Transverse colon (tissue), 4 donors: ENCODE data around the gene C2orf68. TPM values are rescaled to one million over a fixed set of nuclear protein-coding genes. Genes with fewer than 3 reads are reported as not detected.

ENCODE experiments used
- DNase-seq: peaks from one replicate; pipeline ENCODE4 v3.0.0-alpha.2; 2019
- H3K27ac ChIP-seq, 4 donors: fragments of 200-600 bp; sonication (generic); 2 replicates each; pipeline ENCODE4 v1.5.1; 2016 to 2018; ENCODE audit warnings: inconsistent platforms in 4 of 4
- H3K27me3 ChIP-seq: fragments of 200-600 bp; sonication (generic); 2 replicates; pipeline ENCODE4 v1.5.1; 2017; ENCODE audit warnings: inconsistent platforms
- H3K36me3 ChIP-seq, 4 donors: fragments of 200-600 bp; sonication (generic); 2 replicates each; pipeline ENCODE4 v1.5.1; 2017 to 2019; ENCODE audit warnings: inconsistent platforms in 4 of 4
- H3K4me1 ChIP-seq, 4 donors: fragments of 200-600 bp; sonication (generic); 2 replicates each; pipeline ENCODE4 v1.5.1; 2017 to 2020; ENCODE audit warnings: inconsistent platforms in 4 of 4
- H3K4me3 ChIP-seq, 4 donors: fragments of 200-600 bp; sonication (generic); 1 replicate in 1 of 4; 2 replicates in 3 of 4; pipeline versions ENCODE4 v1.5.1 to v1.6.1; 2017 to 2019; ENCODE audit warnings: inconsistent platforms in 4 of 4
- H3K9me3 ChIP-seq, 2 donors: fragments of 200-600 bp; sonication (generic); 2 replicates each; pipeline ENCODE4 v1.5.1; 2017 to 2019; ENCODE audit warnings: inconsistent platforms in 2 of 2
- EP300 ChIP-seq: sonication (generic); formaldehyde crosslinking; IDR thresholded peaks from one replicate; pipeline ENCODE4 v1.6.1; 2017; ENCODE audit warnings: antibody characterized with exemption, low read depth
- POLR2A ChIP-seq: fragments of 450-650 bp; IDR thresholded peaks from one replicate; pipeline ENCODE4 v1.6.1; 2016; ENCODE audit warnings: antibody characterized with exemption, mild to moderate bottlenecking, moderate library complexity
- POLR2AphosphoS5 ChIP-seq, 3 donors: sonication (generic); formaldehyde crosslinking; IDR thresholded peaks; one replicate each; pipeline ENCODE4 v1.6.1; 2016; ENCODE audit warnings: antibody characterized with exemption in 3 of 3
- WGBS, 2 donors: methylation state at CpG; one replicate each; pipeline ENCODE4 v1.1.5; 2018; ENCODE audit warnings: low coverage in 1 of 2; 5-methylcytosine and 5-hydroxymethylcytosine counted together
- in situ Hi-C, 4 donors: fragments of 200-750 bp; cut with MboI; loops; one replicate each; pipeline versions ENCODE4 v1.15.0 to v1.15.1; 2017; ENCODE audit warnings: low sequenced_read_pairs in 3 of 4, low pct_ligation_motif_present in 1 of 4, low pct_unique_long_range_greater_than_20kb in 1 of 4
- intact Hi-C: fragments of 100-400 bp; cut with DNase I; formaldehyde crosslinking; loops from one replicate; pipeline ENCODE4 v1.15.1; 2023; ENCODE audit warnings: low total_unique reads
- total RNA-seq, 4 donors: library from RNA; depleted of rRNA; stranded (reverse); fragments of >200 nt; gene quantifications; one replicate each; pipeline ENCODE4 v1.1.0, GENCODE V29; 2016
- TF ChIP-seq, protein P1 (sequence below), 5 experiments: fragments of 200-600 bp in 3 of 5; fragments of 450-650 bp in 2 of 5; sonication (generic) in 3 of 5; IDR thresholded peaks; 1 replicate in 2 of 5; 2 replicates in 3 of 5; pipeline ENCODE4 v1.5.1; 2016 to 2017; ENCODE audit warnings: antibody characterized with exemption in 5 of 5, inconsistent platforms in 3 of 5, mild to moderate bottlenecking in 2 of 5, moderate library complexity in 1 of 5

Gene C2orf68
- total RNA-seq, 4 donors from 2014 or later: 17.7 to 24.8 (median 18.6) TPM

DNA sequence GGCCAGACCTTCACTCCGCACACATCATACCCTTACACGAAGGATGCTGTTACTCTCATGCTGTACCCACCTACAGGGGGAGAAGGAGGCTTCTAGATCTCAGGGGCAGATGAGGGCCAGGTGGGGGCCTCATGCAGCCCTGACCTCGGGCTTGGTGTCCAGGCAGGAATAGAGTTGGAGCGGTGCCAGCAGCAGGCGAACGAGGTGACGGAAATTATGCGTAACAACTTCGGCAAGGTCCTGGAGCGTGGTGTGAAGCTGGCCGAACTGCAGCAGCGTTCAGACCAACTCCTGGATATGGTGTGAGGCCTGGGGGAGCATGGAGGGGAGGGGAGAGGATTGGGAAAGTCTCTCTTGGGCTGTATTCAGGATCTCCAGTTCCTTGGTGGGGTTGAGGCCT lies 20.3 kb downstream of the C2orf68 start:
- no peak for DNase-seq
- Histone ChIP-seq H3K4me3 (no peak overlapping the region), H3K36me3 (no peaks in the 10 kb centered on the region), H3K9me3 (no peaks in the 10 kb centered on the region), H3K27ac (peak overlapping the region; percentile 63 to 73 (median 68)), H3K4me1 (peaks cover 9 to 46% (median 20%) of the 10 kb centered on the region in 4 donors), H3K27me3 (no peaks in the 10 kb centered on the region)
- WGBS, 2 donors: 80 to 93% methylated on average over 6 to 12 of the region's 12 CpGs
- TF ChIP-seq POLR2AphosphoS5 (IDR thresholded peaks at IDR 0.05) (no peak), EP300 (no peak), POLR2A (no peak)
- TF ChIP-seq, protein P1, sequence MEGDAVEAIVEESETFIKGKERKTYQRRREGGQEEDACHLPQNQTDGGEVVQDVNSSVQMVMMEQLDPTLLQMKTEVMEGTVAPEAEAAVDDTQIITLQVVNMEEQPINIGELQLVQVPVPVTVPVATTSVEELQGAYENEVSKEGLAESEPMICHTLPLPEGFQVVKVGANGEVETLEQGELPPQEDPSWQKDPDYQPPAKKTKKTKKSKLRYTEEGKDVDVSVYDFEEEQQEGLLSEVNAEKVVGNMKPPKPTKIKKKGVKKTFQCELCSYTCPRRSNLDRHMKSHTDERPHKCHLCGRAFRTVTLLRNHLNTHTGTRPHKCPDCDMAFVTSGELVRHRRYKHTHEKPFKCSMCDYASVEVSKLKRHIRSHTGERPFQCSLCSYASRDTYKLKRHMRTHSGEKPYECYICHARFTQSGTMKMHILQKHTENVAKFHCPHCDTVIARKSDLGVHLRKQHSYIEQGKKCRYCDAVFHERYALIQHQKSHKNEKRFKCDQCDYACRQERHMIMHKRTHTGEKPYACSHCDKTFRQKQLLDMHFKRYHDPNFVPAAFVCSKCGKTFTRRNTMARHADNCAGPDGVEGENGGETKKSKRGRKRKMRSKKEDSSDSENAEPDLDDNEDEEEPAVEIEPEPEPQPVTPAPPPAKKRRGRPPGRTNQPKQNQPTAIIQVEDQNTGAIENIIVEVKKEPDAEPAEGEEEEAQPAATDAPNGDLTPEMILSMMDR (IDR thresholded peaks at IDR 0.05): no peak
- intact Hi-C loops (no loop called here), in situ Hi-C loops (no loop called here)

DNA sequence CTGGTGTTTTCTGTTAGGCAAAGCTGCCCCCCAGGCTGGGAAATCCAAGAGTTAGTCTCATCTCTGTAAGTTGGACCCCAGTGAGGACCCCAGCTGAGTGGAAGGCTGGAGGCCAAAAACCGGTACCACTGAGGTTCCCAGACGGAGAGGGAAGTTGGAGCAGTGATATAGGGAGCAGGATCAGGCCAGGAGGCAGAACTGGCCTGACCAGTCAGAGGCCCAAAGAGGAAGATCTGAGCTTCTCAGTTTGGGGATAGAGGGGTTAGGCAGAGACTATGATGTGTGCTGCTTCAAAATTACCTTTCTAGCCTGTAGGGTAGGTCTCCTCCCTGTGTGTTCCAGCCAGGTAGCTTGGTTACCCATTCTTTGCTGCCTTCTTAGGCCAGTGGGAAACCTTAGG lies 20.9 kb downstream of the C2orf68 start:
- intact Hi-C loops: no loop called here
- Histone ChIP-seq H3K4me3 (no peak overlapping the region), H3K27ac (peak overlapping the region; percentile 63 to 73 (median 68)), H3K9me3 (no peaks in the 10 kb centered on the region), H3K4me1 (peaks cover 6 to 44% (median 16%) of the 10 kb centered on the region in 4 donors), H3K36me3 (no peaks in the 10 kb centered on the region), H3K27me3 (no peaks in the 10 kb centered on the region)
- in situ Hi-C loops: no loop called here
- no peak for DNase-seq
- WGBS, 2 donors: 67% methylated on average over 2 of the region's 2 CpGs; no CpG with 5 or more reads in 1 of the 2 donors
- TF ChIP-seq EP300: no peak
- no peak for TF ChIP-seq POLR2A
- TF ChIP-seq, protein P1 (IDR thresholded peaks at IDR 0.05): no peak
- TF ChIP-seq POLR2AphosphoS5 (IDR thresholded peaks at IDR 0.05): no peak

DNA sequence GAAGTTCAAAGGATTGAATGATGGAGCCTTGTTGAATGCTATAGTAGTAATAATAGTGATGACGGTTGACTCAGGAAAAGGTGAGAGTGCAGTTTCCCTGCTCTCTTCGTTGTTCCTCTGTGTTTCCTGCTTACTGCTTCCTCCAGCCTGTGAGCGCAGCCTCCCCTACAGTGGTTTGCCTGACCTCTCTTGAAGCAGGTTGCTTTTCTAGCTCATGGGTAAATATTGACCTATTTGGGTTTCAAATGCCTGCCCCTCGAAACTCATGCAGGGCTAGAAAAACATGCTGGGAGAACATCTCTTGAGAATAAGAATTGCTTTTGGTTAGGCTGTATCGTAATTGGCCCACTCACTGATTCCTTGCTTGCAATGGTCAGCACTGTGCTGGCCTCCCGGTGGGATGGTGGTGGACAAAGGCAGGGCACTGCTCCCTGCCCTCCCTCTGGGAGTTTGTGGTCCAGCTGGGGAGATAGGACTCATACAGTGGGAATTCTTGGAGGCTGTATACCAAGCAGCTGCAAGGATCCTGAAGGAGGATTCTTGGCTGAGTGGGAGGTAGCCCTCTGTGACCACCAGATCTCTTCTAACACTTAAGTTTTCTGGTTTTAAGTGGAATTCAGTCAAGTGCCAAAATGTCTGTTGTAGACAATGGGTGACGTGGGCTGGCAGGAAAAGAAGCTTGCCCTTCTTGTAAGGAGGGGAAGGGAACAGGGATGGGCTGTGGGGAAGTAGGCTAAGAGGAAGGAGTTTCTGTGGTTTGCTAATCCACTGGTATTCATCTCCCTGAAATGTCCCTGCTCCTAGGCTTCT lies 21.7 kb downstream of the C2orf68 start:
- H3K36me3 ChIP-seq: no peaks in the 10 kb centered on the region
- peaks cover 11 to 52% (median 21%) of the 10 kb centered on the region in 4 donors for H3K4me1 ChIP-seq
- TF ChIP-seq POLR2AphosphoS5 (IDR thresholded peaks at IDR 0.05) (no peak), EP300 (no peak), POLR2A (no peak)
- TF ChIP-seq, protein P1 (IDR thresholded peaks at IDR 0.05): no peak
- peak overlapping the region; percentile 63 to 73 (median 68) for H3K27ac ChIP-seq
- WGBS, 2 donors: 60 to 61% methylated on average over 1 to 7 of the region's 7 CpGs
- H3K4me3 ChIP-seq: no peak overlapping the region
- no peaks in the 10 kb centered on the region for H3K9me3 ChIP-seq
- no peaks in the 10 kb centered on the region for H3K27me3 ChIP-seq
- intact Hi-C loops: no loop called here
- in situ Hi-C loops: no loop called here
- no peak for DNase-seq

DNA sequence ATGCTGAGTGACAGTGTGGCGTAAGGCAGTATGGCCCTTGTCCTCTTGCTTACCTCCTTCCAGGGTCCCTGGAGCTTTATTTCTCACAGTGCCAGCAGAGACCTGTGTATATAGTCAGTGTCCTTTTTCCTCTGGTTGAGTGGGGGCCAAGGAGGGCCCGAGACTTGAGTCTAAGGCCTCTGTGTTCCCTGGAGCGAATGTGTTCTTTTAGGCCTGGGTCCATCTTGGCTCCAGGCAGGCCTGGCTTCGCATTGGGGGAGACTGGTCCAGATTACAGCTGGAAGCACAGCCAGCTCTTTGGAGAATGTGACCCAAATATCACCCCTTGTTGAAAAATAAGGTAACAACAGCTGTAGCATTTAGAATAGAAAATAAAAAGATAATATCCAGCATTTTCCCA lies 22.7 kb downstream of the C2orf68 start:
- Histone ChIP-seq H3K27ac (peak overlapping the region; percentile 34 to 73 (median 67)), H3K4me1 (peaks cover 11 to 54% (median 21%) of the 10 kb centered on the region in 4 donors)
- DNase-seq: no peak

More for the DNA sequence above, 22.7 kb downstream of the C2orf68 start:
- intact Hi-C loops: no loop called here
- no peak overlapping the region for H3K4me3 ChIP-seq
- 80 to 91% methylated on average over 1 to 4 of the region's 4 CpGs for WGBS, 2 donors
- in situ Hi-C loops: no loop called here
- H3K27me3 ChIP-seq: no peaks in the 10 kb centered on the region
- TF ChIP-seq, protein P1 (IDR thresholded peaks at IDR 0.05): no peak
- no peak for TF ChIP-seq POLR2A
- TF ChIP-seq POLR2AphosphoS5 (IDR thresholded peaks at IDR 0.05): no peak
- no peak for TF ChIP-seq EP300
- H3K9me3 ChIP-seq: no peaks in the 10 kb centered on the region
- no peaks in the 10 kb centered on the region for H3K36me3 ChIP-seq
